A549 (cell line): Measurements from ENCODE around the gene SVIL. TPM values are rescaled to one million over a fixed set of nuclear protein-coding genes. Genes with fewer than 3 reads are reported as not detected.

Experiments used
- ATAC-seq, 2 experiments: fragments of 200-7000 bp in 1 of 2; fragments of >200 bp in 1 of 2; cut with Nextera tagmentation in 1 of 2; cut with Tn5 transposase in 1 of 2; 3 replicates each; pipeline versions ENCODE4 v1.8.0 to v1.9.1; 2018 to 2020; ENCODE audit warnings: mild to moderate bottlenecking in 1 of 2, moderate library complexity in 1 of 2
- CTCF ChIA-PET: fragments of 300-600 bp; sonication (Branson Sonifier 250); formaldehyde crosslinking; extraction: SDS; loops from one replicate; lab custom pipeline; 2021; ENCODE audit warnings: antibody characterized with exemption, inconsistent platforms; lab: Yijun Ruan, JAX
- POLR2A ChIA-PET: fragments of 350-600 bp; formaldehyde crosslinking; extraction: SDS; loops from one replicate; lab custom pipeline; 2021; ENCODE audit warnings: antibody characterized with exemption, inconsistent platforms; lab: Yijun Ruan, JAX
- DNase-seq, 2 experiments: peaks; one replicate each; pipeline versions ENCODE4 v3.0.0 to v3.0.0-alpha.2; 2011 to 2016; ENCODE audit warnings: low read depth in 1 of 2, low spot score in 1 of 2
- FAIRE-seq: peaks from 2 replicates; lab custom pipeline; 2011; peaks lifted over from hg19 to GRCh38; lab: Jason Lieb, UNC
- H3K27ac ChIP-seq, 2 experiments: fragments of >200 bp; sonication (Bioruptor Twin); formaldehyde crosslinking; 3 replicates each; pipeline ENCODE4 v1.5.1; 2016 to 2017
- H3K4me1 ChIP-seq: fragments of >200 bp; sonication (Bioruptor Twin); formaldehyde crosslinking; 3 replicates; pipeline ENCODE4 v1.6.1; 2016
- H3K4me2 ChIP-seq: fragments of >200 bp; sonication (Bioruptor Twin); formaldehyde crosslinking; 3 replicates; pipeline ENCODE4 v1.6.1; 2016
- H3K4me3 ChIP-seq: fragments of >200 bp; sonication (Bioruptor Twin); formaldehyde crosslinking; 3 replicates; pipeline ENCODE4 v1.5.1; 2016
- H3K9me3 ChIP-seq: fragments of >200 bp; sonication (Bioruptor Twin); formaldehyde crosslinking; 3 replicates; pipeline ENCODE4 v1.6.1; 2016
- BHLHE40 ChIP-seq: IDR thresholded peaks from 2 replicates; pipeline ENCODE4 v1.6.1; 2012; ENCODE audit warnings: low read depth, low read length, inconsistent platforms
- CHD2 ChIP-seq: fragments of 150-350 bp; IDR thresholded peaks from 2 replicates; pipeline ENCODE4 v1.6.1; 2014; ENCODE audit warnings: low read length; ENCODE audit not compliant: partially characterized antibody
- CTCF ChIP-seq: fragments of >200 bp; sonication (Bioruptor Twin); formaldehyde crosslinking; IDR thresholded peaks from 3 replicates; pipeline ENCODE4 v1.5.1; 2016
- ELK1 ChIP-seq: fragments of 150-350 bp; IDR thresholded peaks from 2 replicates; pipeline ENCODE4 v1.6.1; 2014; ENCODE audit warnings: low read depth, mild to moderate bottlenecking, low read length
- GATA3 ChIP-seq: IDR thresholded peaks from 2 replicates; pipeline ENCODE4 v1.6.1; 2012; ENCODE audit warnings: borderline replicate concordance
- HOXA7 ChIP-seq: fragments of 250-450 bp; sonication (Bioruptor Pico); IDR thresholded peaks from 2 replicates; pipeline ENCODE4 v1.5.0; 2020; ENCODE audit warnings: mild to moderate bottlenecking, moderate library complexity
- HOXB5 ChIP-seq: fragments of 250-450 bp; sonication (Bioruptor Pico); IDR thresholded peaks from 2 replicates; pipeline ENCODE4 v1.5.0; 2020; ENCODE audit warnings: mild to moderate bottlenecking, moderate library complexity
- JUN ChIP-seq, 2 experiments: fragments of >200 bp; sonication (Bioruptor Twin); formaldehyde crosslinking; IDR thresholded peaks; 2 replicates in 1 of 2; 3 replicates in 1 of 2; pipeline ENCODE4 v1.6.1; 2016 to 2017
- MAFK ChIP-seq: fragments of 450-650 bp; IDR thresholded peaks from 2 replicates; pipeline ENCODE4 v1.6.1; 2014; ENCODE audit not compliant: partially characterized antibody
- MAZ ChIP-seq: fragments of 150-350 bp; IDR thresholded peaks from 2 replicates; pipeline ENCODE4 v1.6.1; 2014; ENCODE audit warnings: antibody characterized with exemption, low read depth, low read length, borderline replicate concordance
- NFE2L2 ChIP-seq: fragments of 150-350 bp; conservative IDR thresholded peaks from 2 replicates; pipeline ENCODE4 v1.6.1; 2014; ENCODE audit warnings: low read length
- NR3C1 ChIP-seq: fragments of >200 bp; sonication (Bioruptor Twin); formaldehyde crosslinking; IDR thresholded peaks from 3 replicates; pipeline ENCODE4 v1.6.1; 2017
- PHF8 ChIP-seq: fragments of 200-600 bp; sonication (generic); IDR thresholded peaks from 2 replicates; pipeline ENCODE4 v1.6.1; 2016; ENCODE audit warnings: low read depth, mild to moderate bottlenecking, antibody characterized with exemption, moderate library complexity, borderline replicate concordance
- POLR2AphosphoS2 ChIP-seq: conservative IDR thresholded peaks from 2 replicates; pipeline ENCODE4 v1.6.1; 2012; ENCODE audit warnings: low read length, improper control_type of control experiment, inconsistent platforms
- RCOR1 ChIP-seq: fragments of 150-350 bp; IDR thresholded peaks from 2 replicates; pipeline ENCODE4 v1.6.1; 2014; ENCODE audit warnings: antibody characterized with exemption, low read length, low read depth
- REST ChIP-seq: fragments of 200-600 bp; sonication (generic); IDR thresholded peaks from 2 replicates; pipeline ENCODE4 v1.6.1; 2016; ENCODE audit warnings: antibody characterized with exemption, mild to moderate bottlenecking, moderate library complexity
- RFX5 ChIP-seq: fragments of 450-650 bp; IDR thresholded peaks from 2 replicates; pipeline ENCODE4 v1.7.1; 2014; ENCODE audit warnings: antibody characterized with exemption, mild to moderate bottlenecking, moderate library complexity
- SMC3 ChIP-seq: fragments of >200 bp; sonication (Bioruptor Twin); formaldehyde crosslinking; IDR thresholded peaks from 3 replicates; pipeline ENCODE4 v1.6.1; 2018; ENCODE audit warnings: inconsistent platforms
- USF2 ChIP-seq: fragments of 450-650 bp; IDR thresholded peaks from 2 replicates; pipeline ENCODE4 v1.6.1; 2014; ENCODE audit warnings: antibody characterized with exemption
- ZSCAN20 ChIP-seq: fragments of 250-450 bp; sonication (Bioruptor Pico); IDR thresholded peaks from 2 replicates; pipeline ENCODE4 v1.8.0; 2022; ENCODE audit warnings: mild to moderate bottlenecking, moderate library complexity
- WGBS: methylation state at CpG from one replicate; pipeline ENCODE4 v1.1.6; 2017; ENCODE audit errors: missing lambda C conversion rate; 5-methylcytosine and 5-hydroxymethylcytosine counted together
- polyA plus RNA-seq, 4 experiments: library from polyadenylated mRNA; depleted of rRNA in 3 of 4; stranded (reverse); fragments of >200 nt; fragmentation: RNase III in 1 of 4; extraction: RNeasy Plus Mini Kit Qiagen cat#74134 plus additional on column Dnase treatment in 1 of 4; gene quantifications; 2 replicates in 3 of 4; 3 replicates in 1 of 4; pipeline ENCODE4 v1.2.3, GENCODE V29; 2011 to 2017
- TF ChIP-seq, protein P1 (sequence below): fragments of 250-450 bp; sonication (Bioruptor Pico); IDR thresholded peaks from 2 replicates; pipeline ENCODE4 v1.5.0; 2021; ENCODE audit warnings: mild to moderate bottlenecking, moderate library complexity, borderline replicate concordance
- TF ChIP-seq, protein P2 (sequence below): fragments of >200 bp; sonication (Bioruptor Twin); formaldehyde crosslinking; IDR thresholded peaks from 3 replicates; pipeline ENCODE4 v1.6.1; 2016
- TF ChIP-seq, protein P3 (sequence below): IDR thresholded peaks from 2 replicates; pipeline ENCODE4 v1.6.1; 2012; ENCODE audit warnings: low read depth, borderline replicate concordance

Gene SVIL
- polyA plus RNA-seq, 2 of the 4 experiments (the other 2 are of a cell fraction), result 12.0 to 20.4 TPM

- TF ChIP-seq, protein P1, sequence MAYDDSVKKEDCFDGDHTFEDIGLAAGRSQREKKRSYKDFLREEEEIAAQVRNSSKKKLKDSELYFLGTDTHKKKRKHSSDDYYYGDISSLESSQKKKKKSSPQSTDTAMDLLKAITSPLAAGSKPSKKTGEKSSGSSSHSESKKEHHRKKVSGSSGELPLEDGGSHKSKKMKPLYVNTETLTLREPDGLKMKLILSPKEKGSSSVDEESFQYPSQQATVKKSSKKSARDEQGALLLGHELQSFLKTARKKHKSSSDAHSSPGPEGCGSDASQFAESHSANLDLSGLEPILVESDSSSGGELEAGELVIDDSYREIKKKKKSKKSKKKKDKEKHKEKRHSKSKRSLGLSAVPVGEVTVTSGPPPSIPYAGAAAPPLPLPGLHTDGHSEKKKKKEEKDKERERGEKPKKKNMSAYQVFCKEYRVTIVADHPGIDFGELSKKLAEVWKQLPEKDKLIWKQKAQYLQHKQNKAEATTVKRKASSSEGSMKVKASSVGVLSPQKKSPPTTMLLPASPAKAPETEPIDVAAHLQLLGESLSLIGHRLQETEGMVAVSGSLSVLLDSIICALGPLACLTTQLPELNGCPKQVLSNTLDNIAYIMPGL (CRISPR knock-in tag), result no peak
- TF ChIP-seq ELK1 (no peak), REST (no peak), RCOR1 (no peak), GATA3 (no peak), POLR2AphosphoS2 (no peak), HOXA7 (no peak)
- TF ChIP-seq, protein P2, sequence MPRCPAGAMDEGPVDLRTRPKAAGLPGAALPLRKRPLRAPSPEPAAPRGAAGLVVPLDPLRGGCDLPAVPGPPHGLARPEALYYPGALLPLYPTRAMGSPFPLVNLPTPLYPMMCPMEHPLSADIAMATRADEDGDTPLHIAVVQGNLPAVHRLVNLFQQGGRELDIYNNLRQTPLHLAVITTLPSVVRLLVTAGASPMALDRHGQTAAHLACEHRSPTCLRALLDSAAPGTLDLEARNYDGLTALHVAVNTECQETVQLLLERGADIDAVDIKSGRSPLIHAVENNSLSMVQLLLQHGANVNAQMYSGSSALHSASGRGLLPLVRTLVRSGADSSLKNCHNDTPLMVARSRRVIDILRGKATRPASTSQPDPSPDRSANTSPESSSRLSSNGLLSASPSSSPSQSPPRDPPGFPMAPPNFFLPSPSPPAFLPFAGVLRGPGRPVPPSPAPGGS, result no peak
These were observed 42.0 kb upstream of the SVIL start (continued) for GRCh38 chr10:29676732-29677131.

DNA sequence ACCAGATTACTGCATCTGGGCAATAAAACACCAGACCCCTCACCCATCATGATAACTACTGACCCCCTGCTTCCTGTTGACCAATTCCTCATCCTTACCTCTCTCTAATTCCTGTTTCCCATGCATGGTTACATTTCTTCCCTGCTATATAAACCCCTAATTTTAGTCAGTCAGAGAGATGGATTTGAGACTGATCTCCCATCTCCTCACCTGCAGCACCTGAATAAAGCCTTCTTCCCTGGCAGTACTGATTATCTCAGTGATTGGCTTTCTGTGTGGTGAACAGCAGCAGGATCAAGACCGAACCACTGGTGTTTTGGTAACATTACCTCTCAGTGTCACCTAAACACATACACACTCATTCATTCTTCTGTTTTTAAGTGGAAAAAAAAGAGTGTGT is 41.2 kb upstream of the SVIL start:
- no peak for TF ChIP-seq POLR2AphosphoS2
- TF ChIP-seq NR3C1, result no peak
- no peak for TF ChIP-seq JUN (IDR thresholded peaks at IDR 0.05)
- TF ChIP-seq BHLHE40, result no peak
- TF ChIP-seq MAZ, result no peak
- TF ChIP-seq HOXB5 (CRISPR knock-in tag), result no peak
- TF ChIP-seq PHF8, result no peak
- no peak for TF ChIP-seq ZSCAN20
- TF ChIP-seq USF2, result no peak
- TF ChIP-seq, protein P3, sequence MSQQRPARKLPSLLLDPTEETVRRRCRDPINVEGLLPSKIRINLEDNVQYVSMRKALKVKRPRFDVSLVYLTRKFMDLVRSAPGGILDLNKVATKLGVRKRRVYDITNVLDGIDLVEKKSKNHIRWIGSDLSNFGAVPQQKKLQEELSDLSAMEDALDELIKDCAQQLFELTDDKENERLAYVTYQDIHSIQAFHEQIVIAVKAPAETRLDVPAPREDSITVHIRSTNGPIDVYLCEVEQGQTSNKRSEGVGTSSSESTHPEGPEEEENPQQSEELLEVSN, result no peak
- TF ChIP-seq CHD2, result no peak
- no peak for TF ChIP-seq MAFK
- TF ChIP-seq CTCF, result no peak
- no peak for TF ChIP-seq NFE2L2
- no peak for TF ChIP-seq SMC3
- TF ChIP-seq RFX5, result no peak
- no peak overlapping the region for H3K4me2 ChIP-seq
- H3K4me3 ChIP-seq, result no peak overlapping the region
- H3K9me3 ChIP-seq, result peaks cover 36% of the 10 kb centered on the region
- no peaks in the 10 kb centered on the region for H3K4me1 ChIP-seq
- no peak for FAIRE-seq
- CTCF ChIA-PET, result no interaction called here
- no peak for ATAC-seq
- H3K27ac ChIP-seq, result no peak overlapping the region
- no peak for DNase-seq
- POLR2A ChIA-PET, result no interaction called here
- WGBS, result 93% methylated on average over 1 of the region's 1 CpG
